NCI-H524 (cell line): ENCODE measurements around the gene RBM43.
A peak's percentile ranks its signal among the peaks of the same experiment; 100 is the strongest.
"Not testable (repeated sequence)": the region's sequence is repeated elsewhere in the genome, so short reads cannot be mapped to it uniquely, and the experiment has no call there.

Experiments used
- DNase-seq, 2 experiments: peaks; one replicate each; lab custom pipeline; 2025; lab: John Stamatoyannopoulos, UW

RBM43 gene

GRCh38 chr2:151268085-151268484 lies 6.4 kb upstream of the RBM43 start:
- no peak for DNase-seq

- no peak for DNase-seq
Measured at GRCh38 chr2:151267537-151267936, 5.9 kb upstream of the RBM43 start.

- DNase-seq = peak; percentile 57 to 76
Measured at GRCh38 chr2:151265991-151266390, 4.3 kb upstream of the RBM43 start.

GRCh38 chr2:151264157-151264825 lies 2.6 kb upstream of the RBM43 start:
- no peak for DNase-seq

- DNase-seq = no peak
Measured at GRCh38 chr2:151262629-151263028, 966 bp upstream of the RBM43 start.

- DNase-seq = no peak
Measured at GRCh38 chr2:151261977-151262291, 271 bp upstream of the RBM43 start.

GRCh38 chr2:151260573-151261230 lies 961 bp downstream of the RBM43 start:
- no peak for DNase-seq

GRCh38 chr2:151258121-151258520 lies 3.5 kb downstream of the RBM43 start:
- no peak for DNase-seq

GRCh38 chr2:151252646-151253045 lies 9.0 kb downstream of the RBM43 start:
- no peak for DNase-seq

- no peak for DNase-seq
Measured at GRCh38 chr2:151251012-151251411, 10.7 kb downstream of the RBM43 start.

GRCh38 chr2:151247432-151247831 lies 14.2 kb downstream of the RBM43 start:
- no peak for DNase-seq

GRCh38 chr2:151246152-151246551 lies 15.5 kb downstream of the RBM43 start:
- no peak for DNase-seq

GRCh38 chr2:151243468-151243867 lies 18.2 kb downstream of the RBM43 start:
- DNase-seq = no peak

GRCh38 chr2:151241224-151241623 lies 20.4 kb downstream of the RBM43 start:
- DNase-seq = no peak

- no peak for DNase-seq
Measured at GRCh38 chr2:151240433-151240832, 21.2 kb downstream of the RBM43 start.

GRCh38 chr2:151239624-151240023 lies 22.0 kb downstream of the RBM43 start:
- DNase-seq = no peak

- peak; percentile 66 to 76 for DNase-seq
Measured at GRCh38 chr2:151238527-151239487, 22.9 kb downstream of the RBM43 start.

- no peak for DNase-seq
Measured at GRCh38 chr2:151237422-151238025, 24.1 kb downstream of the RBM43 start.

- not testable (repeated sequence) for DNase-seq
Measured at GRCh38 chr2:151233760-151234159, 27.9 kb downstream of the RBM43 start.

- DNase-seq = not testable (repeated sequence)
Measured at GRCh38 chr2:151233288-151233687, 28.4 kb downstream of the RBM43 start.

GRCh38 chr2:151230627-151231140 lies 31.0 kb downstream of the RBM43 start:
- no peak for DNase-seq

- no peak for DNase-seq
Measured at GRCh38 chr2:151228847-151229512, 32.7 kb downstream of the RBM43 start.
